ENCODE results near the gene GNLY. TPM values are rescaled to one million over a fixed set of nuclear protein-coding genes. Genes with fewer than 3 reads are reported as not detected.

The GNLY gene
- total and polyA plus RNA-seq, 2 donors (not counting 3 experiments of a cell fraction or from before 2014, with no cell fraction given) = not detected

GRCh38 chr2:85666016-85666415 lies 28.1 kb upstream of the GNLY start:
- POLR2A ChIA-PET = no interaction called here
- H3K9me3 ChIP-seq (replicated peaks; ENCODE audit: control insufficient read depth, insufficient read depth, low read length) = no peaks in the 10 kb centered on the region

More at GRCh38 chr2:85666016-85666415, 28.1 kb upstream of the GNLY start:
- Histone ChIP-seq H3K9ac (replicated peaks; ENCODE audit: extremely low read depth, insufficient read depth, low read length) (no peak overlapping the region), H3K36me3 (ENCODE audit: control insufficient read depth in 2 of 2, extremely low read depth in 1 of 2, insufficient read depth in 2 of 2, low read length in 2 of 2) (no peaks in the 10 kb centered on the region), H3K27me3 (ENCODE audit: control insufficient read depth in 2 of 2, insufficient read depth in 2 of 2, low read length in 2 of 2) (no peaks in the 10 kb centered on the region), H3K4me3 (replicated peaks in 1 of 3; ENCODE audit: insufficient read depth in 1 of 3, low read depth in 1 of 3, low read length in 3 of 3) (no peak overlapping the region), H3K27ac (ENCODE audit: insufficient read depth, low read depth, low read length) (no peak overlapping the region), H3K4me1 (ENCODE audit: control insufficient read depth, extremely low read depth, insufficient read depth, low read length) (peaks cover 20% of the 10 kb centered on the region), H3K9me1 (replicated peaks; ENCODE audit: control insufficient read depth, extremely low read depth, insufficient read depth, low read length) (no peaks in the 10 kb centered on the region), H3K79me2 (ENCODE audit: control insufficient read depth, insufficient read depth, low read length) (no peaks in the 10 kb centered on the region), H3K4me2 (ENCODE audit: insufficient read depth, low read length) (no peak overlapping the region), H4K20me1 (replicated peaks; ENCODE audit: control insufficient read depth, extremely low read depth, insufficient read depth, low read length) (no peaks in the 10 kb centered on the region), H2AFZ (ENCODE audit: low read depth, low read length) (no peak overlapping the region)
- TF ChIP-seq MAX (IDR thresholded peaks at IDR 0.05; ENCODE audit: insufficient read depth, insufficient read length) (no peak), FOS (IDR thresholded peaks at IDR 0.05; ENCODE audit: borderline replicate concordance, insufficient read depth, low read length) (no peak), JUN (IDR thresholded peaks at IDR 0.05; ENCODE audit: borderline replicate concordance, insufficient read depth, insufficient read length, low read depth) (no peak), EZH2 (IDR thresholded peaks at IDR 0.05; ENCODE audit: borderline replicate concordance, low read depth, low read length, severe bottlenecking) (no peak), POLR2AphosphoS5 (IDR thresholded peaks at IDR 0.05; ENCODE audit: insufficient read depth, low read depth, low read length) (no peak), GATA2 (IDR thresholded peaks at IDR 0.05; ENCODE audit: insufficient read depth, insufficient read length, low read depth, low read length) (no peak), POLR2A (IDR thresholded peaks at IDR 0.05; ENCODE audit: low read depth, low read length) (no peak), MYC (IDR thresholded peaks at IDR 0.05; ENCODE audit: low read depth, low read length) (no peak)
- TF ChIP-seq, protein P1, sequence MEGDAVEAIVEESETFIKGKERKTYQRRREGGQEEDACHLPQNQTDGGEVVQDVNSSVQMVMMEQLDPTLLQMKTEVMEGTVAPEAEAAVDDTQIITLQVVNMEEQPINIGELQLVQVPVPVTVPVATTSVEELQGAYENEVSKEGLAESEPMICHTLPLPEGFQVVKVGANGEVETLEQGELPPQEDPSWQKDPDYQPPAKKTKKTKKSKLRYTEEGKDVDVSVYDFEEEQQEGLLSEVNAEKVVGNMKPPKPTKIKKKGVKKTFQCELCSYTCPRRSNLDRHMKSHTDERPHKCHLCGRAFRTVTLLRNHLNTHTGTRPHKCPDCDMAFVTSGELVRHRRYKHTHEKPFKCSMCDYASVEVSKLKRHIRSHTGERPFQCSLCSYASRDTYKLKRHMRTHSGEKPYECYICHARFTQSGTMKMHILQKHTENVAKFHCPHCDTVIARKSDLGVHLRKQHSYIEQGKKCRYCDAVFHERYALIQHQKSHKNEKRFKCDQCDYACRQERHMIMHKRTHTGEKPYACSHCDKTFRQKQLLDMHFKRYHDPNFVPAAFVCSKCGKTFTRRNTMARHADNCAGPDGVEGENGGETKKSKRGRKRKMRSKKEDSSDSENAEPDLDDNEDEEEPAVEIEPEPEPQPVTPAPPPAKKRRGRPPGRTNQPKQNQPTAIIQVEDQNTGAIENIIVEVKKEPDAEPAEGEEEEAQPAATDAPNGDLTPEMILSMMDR (IDR thresholded peaks at IDR 0.05; ENCODE audit: extremely low read depth in 1 of 2, insufficient read depth in 1 of 2, low read depth in 1 of 2, low read length in 2 of 2) = no peak
- intact Hi-C loops (cut with micrococcal nuclease) (no loop called here), dilution Hi-C loops (cut with MboI; ENCODE audit: extremely low pct_ligation_motif_present, low sequenced_read_pairs) (no loop called here)
- no TSS peak for BruUV-seq (replicated peaks)
- no peak for FAIRE-seq
- DNase-seq (ENCODE audit: low read depth, low spot score) = no peak
- CTCF ChIA-PET = interaction anchor here (1.2 kb wide), 1 partner anchor 42 kb away, joined by 3 read pairs; no protein-coding TSS in a partner anchor

Measured in endothelial cell of umbilical vein (primary cell).